Pons (tissue), 1 donor: ENCODE results near the gene MTERF4.

Source experiments
- DNase-seq: peaks from one replicate; pipeline ENCODE4 v3.0.0-alpha.2; 2016; ENCODE audit warnings: low spot score

MTERF4 gene

DNA sequence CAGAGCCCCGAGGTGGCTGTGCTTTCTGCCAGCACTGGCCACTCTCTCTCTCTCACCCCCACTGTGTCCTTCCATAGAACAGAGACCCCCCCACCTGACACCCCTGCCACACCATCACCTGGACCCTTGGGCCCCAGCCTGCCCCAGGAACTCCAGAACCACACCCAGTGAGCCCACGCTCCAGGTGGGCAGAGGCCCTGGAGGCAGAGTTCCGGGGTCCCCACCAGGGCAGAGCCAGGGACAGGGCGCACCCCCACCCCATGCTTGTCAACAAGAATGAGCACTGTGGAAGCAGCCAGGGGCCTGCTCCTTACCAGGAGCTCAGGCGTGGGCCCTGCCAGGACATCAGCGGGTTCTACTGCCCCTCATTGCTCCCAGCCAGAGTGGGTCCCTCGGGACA, 32.6 kb upstream of the MTERF4 start:
- no peak for DNase-seq

DNA sequence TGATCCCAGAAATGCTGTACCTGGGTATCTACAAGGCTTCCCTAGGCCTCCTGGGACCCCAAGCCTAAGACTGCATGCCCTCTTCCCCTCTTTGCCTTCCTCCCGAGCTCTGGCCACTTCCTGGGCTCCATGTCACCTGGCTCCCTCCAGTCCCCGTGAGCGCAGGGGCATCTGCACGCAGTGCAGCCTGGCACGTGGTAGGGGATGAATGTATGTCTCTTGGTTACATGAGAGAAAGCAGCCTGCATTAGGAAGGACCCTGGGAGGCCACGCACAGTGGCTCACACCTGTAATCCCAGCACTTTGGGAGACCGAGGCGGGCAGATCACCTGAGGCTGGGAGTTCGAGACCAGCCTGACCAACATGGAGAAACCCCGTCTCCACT, 31.3 kb upstream of the MTERF4 start:
- DNase-seq = no peak

DNA sequence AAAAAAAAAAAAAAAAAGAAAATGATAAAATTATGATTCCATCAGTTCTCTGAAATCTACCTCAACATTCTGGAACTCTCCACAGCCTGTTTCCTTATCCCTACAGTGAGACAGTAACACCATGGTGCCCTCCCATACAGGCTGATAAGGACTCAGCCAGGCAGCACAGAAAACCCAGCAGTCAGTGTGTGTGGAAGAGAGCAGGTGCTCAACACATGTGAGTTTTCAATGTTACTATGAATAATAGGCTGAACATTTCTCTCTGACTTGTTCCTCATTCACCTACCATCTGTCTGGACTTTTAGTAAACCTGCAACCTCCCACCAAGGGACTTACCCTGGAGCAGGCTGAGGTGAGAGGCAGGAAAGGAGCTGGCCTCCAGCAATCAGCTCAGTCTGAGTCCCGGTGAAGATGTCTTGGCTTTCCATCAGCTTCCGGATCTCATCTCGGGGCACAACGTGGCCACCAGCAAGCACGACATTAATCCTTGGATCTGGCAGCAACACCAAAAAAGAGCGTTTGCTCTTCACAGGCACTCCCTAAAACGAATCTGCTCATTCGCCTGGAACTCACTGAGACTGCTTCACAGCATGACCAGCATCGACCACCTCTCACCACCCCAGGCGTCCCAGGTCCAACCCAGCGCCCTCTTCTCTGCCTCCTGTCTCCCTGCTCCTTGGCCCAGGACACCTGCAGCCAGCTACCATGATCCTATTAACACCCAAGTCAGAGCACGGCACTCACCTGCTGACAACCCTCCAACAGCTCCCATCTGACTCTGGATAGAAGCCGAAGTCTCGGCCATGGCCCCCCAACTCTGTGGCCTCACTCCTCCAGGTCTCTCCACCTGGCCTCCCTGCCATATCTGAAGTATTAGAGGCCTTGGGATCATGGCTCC, 30.7 kb upstream of the MTERF4 start:
- no peak for DNase-seq

DNA sequence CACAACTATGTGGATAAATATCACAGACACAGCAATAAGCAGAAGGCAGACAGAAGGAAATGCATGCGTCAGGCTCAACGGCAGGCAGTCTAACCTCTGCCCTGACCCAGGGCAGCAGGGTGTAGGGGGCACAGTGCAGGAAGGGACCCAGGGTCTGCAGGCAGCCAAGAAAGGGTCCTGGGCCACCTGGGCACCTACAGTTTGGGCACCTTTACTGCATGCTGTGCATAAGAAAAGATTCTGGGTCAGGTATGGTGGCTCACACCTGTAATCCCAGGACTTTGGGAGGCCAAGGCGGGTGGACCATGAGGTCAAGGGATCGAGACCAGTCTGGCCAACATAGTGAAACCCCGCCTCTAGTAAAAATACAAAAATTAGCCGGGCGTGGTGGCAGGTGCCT, 29.4 kb upstream of the MTERF4 start:
- no peak for DNase-seq

DNA sequence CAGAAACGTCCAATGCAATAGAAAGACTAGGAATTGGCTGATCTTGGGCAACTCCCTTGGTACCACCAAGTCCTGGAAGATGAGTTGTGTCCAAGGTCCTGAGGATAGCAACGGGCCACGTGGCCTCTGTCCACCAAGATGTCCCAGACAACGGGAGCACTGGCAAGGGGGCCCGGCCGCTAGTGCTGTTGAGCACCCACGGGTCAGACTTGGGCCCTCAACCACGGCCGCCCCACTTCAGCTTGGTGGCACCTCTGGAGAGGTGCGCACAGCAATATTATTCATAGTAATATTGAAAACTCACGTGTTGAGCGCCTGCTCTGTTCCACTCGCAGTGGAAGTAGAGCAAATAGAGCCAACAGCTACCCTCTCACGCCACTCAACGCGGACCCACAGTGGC, 28.2 kb upstream of the MTERF4 start:
- no peak for DNase-seq

DNA sequence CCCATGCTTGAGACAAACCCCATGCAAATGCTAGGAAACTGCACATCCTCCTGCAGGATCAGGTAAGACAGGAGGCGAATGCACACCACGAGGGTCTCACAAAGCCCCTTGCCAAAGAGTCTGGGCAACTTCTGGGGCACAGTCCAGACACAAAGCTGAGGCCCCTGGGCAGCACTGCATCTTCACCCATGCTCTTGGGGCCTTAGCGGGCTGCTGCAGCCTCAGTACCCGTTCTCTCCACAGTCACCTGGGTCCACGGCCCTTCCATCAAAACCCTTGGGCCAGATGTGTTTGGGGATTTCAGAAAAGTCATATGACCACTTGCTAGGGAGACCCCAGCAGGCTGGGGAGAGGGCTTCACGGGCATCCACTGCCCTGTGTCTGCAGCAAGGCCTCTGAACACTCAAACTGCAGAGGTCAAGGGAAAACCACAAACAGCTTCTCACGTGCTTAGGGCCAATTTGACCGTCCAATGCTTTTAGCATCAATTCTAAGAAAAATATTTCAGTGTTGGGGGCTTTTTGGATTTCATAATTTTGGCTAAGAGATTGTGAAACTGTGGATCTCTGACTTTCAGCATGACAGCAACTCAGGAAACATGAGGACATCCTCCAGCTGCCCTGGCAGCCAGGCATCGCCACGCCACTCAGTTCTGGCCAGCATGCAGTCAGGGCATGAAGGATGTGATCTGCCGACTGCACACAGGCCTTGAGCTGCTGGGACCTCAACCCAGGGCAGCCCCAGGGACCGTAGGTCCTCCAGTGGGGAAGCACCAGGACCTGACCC, 27.2 kb upstream of the MTERF4 start:
- DNase-seq = no peak

DNA sequence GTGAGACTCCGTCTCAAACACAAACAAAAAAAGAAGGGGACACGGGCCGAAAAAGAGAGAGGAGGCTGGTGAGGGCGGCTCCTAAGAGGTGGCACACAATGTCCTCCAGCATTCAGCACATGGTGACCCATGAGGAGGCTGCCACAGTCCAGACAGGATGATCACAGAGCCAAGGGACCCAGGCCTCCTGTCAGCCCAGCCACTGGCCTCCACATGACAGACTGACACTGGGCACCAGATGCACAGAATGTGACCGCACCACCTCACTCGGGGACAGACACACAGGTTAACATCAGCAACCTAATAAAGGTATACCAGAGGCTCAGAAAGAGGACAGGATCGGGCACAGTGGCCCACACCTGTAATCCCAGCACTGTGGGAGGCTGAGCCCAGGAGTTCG, 26.2 kb upstream of the MTERF4 start:
- DNase-seq = no peak

DNA sequence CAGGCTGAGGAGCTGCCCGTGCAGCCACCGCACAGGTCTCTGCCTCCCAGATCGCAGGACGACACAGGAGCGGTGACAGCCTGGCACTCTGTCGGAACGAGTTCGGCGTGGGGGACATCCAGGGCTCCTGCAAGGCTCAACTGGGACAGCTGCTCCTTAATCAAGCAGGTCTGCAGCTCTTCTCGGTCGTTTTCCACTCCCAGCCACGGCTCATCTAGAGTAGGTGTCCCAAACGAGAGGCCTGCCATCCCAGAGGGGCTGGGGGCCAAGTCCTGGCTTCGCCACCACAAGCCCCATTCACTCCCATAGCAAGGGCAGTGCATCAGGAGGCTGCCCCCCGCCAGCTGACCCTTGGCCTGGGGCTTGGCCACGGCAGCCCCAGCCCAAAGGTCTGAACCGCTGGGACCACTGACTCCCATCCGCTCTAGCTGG, 24.7 kb upstream of the MTERF4 start:
- no peak for DNase-seq

DNA sequence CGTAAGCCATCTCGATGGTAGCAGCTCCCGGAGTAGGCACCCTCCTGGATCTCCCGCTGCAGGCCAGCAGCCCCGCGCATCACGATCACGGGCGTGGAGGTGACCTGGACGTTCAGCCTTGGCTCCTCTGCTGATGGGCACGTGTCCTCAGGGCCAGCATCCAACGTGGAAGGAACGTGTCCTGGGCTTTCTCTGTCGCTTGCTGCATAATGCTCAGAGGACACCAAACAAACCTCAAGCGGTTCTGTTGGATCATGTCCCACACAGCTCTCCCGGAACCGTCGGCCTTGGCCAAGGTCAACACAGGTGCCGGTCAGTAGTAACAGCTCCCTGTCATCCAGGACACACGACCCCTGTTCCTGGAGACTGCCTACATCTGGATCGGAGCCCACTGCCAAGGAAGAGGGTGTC, 24.1 kb upstream of the MTERF4 start:
- DNase-seq = no peak

DNA sequence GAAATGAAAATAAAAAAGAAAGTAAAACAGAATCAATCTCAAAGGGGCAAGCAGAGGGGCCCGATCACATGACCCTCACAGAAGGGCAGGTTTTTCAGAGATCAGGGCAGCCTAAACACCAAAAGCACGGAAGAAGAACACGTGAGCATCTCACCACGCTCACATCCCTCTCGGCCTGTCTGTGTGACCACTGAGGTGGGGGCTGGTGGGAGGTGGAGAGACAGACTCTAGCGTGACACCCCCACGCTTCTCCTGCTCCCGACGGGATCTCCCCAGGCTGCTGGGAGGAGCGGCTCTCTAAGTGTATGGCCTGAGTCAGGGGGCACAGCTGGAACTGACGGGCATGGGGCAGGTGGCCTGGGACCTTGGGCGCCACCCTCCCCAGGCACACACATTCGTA, 23.5 kb upstream of the MTERF4 start:
- DNase-seq = no peak

DNA sequence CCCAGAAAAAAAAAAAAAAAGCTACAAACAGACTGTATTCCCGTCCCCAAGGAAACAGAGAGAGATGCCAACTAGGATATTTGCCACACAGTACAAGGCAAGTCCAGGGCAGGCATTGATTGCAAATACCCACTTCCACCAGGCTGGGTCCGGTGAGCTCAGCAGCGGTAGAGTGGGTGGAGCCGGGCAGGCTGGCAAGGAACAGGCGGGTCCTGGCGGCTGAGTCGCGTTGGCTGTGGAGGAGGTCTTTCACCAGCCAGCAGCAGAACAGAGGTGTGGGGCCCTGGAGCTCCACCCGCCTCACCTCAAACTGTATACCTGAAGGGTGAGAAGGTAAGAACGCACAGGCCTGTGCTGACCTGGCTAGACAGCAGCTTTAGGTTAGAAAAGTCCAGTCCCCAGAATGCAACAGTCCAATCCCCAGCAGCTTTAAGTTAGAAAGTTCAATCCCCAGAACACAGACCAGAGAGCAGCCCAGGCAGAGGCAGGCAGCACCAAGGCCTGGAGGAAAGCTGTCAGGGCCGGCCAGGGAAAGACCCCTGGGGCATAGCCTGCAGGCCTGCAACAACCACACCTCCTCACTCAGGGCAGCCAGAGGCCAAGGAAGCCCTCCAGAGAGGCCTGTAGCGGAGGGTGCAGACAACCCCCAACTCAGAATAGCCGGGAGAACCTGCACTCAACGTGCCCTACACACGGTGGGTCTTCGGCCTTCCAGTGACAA, 21.9 kb upstream of the MTERF4 start:
- DNase-seq = no peak

DNA sequence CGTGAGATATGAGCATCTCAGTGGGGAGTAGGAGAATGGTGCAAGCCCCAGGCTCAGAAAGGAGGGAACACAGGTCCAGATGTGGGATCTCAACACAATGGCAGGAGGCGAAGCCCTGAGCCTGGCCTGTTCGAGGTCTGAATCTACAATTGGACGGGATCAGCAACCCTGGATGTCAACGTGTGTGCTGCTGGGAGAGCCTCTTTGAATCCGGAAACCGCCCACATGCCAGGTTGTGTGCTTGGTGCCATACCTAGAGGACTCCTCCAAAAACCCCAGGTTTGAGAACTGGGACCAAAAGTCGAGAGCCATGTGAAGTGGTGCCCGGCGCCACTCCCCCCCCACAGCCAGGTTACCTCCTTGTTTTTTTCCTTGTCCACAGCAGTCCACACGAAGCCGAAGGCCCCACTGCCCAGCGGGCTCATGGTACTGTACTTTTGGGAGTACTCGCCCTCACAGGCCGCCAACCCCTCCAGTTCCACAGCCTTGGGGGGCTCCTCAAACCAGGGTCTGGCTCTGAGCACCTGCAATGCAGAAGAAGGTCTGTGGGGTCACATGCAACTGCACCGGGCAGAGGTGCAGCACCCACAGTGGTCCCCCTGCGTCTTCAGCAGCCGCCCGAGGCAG, 20.4 kb upstream of the MTERF4 start:
- no peak for DNase-seq

DNA sequence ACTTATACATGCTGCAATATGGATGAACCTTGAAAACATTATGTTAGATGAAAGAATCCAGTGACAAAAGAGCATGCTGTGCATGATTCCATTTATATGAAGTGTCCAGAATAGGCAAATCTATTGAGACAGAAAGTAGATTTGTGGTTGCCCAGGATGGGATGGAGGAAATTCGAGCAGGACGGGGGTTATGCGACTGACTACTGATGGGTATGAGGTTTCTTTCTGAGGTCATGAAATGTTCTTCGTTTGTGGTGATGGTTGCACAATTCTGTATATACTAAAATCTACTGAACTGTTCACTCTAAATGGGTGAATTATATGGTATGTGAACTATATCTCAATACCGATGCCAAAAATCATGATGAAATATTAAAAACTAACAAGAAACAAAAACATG, 18.9 kb upstream of the MTERF4 start:
- DNase-seq = no peak

DNA sequence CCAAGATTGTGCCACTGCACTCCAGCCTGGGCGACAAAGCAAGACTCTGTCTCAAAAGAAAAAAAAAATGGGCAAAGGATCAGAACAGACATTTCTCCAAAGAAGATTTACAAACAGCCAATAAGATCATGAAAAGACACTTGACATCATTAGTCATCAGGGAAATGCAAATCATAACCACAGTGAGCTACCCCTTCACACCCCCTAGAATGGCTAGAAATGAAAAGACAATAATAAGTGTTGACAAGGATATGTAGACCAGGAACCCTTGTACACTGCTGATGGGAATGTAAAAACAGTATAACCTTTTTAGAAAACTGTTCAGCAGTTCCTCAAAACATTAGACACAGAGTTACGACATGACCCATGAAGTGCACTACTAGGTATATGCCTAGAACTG, 18.4 kb upstream of the MTERF4 start:
- DNase-seq = no peak

DNA sequence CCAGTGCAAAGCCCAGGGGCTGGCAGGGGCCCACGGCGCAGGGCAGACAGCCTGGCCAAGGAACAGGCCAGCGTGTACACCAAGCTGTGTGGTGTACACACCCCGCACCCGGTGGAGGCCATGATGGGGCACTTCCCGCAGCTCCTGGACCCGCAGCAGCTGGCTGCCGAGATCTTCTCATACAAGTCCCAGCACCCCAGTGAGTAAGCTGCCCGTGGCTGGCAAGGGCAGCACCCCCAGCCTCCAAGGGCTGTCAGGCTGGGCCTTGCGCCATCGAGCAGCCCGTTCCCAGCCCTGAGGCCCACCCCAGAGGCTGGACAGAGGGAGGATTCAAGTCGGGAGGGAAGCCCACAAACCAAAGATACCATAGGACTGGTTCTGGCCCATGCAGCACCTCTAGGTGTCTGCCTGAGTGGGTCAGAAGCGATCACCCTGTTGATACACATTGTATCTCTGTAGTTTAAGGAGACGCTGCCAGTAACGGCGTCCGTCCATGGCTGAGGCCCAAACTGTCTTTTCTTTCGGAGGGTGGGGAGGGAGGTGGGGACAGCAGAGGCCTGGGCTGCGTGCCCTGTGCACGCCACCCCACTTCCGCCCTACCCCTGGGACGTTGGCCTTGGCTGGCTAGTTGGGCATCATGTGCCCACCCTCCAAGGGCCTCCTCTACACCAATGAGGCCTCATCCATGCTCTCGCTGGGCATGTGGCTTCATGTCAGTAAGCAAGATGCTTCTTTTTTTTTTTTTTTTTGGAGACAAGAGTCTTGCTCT, 16.8 kb upstream of the MTERF4 start:
- DNase-seq = no peak

DNA sequence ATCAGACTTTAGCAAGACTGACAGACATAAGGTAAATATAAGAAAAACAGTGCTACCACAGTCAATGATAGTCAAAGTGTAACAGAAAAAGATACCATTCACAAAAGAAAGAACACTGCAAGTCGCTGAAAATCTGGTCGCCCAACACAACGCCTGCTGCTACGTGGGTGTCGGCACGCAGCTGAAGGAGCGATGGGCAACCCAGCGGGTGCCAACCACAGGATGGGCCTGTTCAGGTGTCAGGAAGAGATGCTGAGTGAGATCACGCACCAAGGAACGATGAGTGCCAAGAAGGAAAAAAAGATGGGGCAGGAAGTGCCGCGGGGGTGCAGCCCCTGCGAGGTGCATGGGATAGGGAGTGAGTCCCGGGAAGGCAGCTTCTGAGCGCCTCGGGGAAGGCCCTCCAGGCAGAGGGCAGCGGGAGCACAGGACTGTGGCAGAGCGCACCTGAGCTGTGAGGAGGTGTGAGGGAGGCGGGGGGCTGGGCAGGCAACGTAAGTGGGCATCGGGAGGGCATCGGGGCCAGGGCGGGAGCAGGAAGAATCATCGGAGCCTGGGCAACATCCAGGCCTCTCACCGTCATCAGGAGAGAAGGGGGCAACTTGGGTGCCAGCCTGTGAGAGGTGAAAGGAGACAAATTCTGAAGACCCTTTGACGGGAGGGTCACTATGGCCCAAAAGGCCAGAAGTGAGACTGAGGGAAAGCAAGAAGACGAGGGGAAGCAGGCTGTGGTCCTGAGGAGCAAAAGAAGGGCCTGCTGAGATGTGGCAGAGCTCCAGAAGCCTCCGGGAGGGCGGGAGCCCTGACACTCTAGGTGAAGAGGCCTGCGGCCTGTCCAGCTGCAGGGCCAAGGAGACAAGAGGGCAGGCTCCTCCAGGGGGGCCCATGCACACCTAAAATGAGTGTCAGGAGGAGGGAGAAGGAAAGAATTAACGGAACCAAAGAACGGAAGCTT, 14.8 kb upstream of the MTERF4 start:
- no peak for DNase-seq

DNA sequence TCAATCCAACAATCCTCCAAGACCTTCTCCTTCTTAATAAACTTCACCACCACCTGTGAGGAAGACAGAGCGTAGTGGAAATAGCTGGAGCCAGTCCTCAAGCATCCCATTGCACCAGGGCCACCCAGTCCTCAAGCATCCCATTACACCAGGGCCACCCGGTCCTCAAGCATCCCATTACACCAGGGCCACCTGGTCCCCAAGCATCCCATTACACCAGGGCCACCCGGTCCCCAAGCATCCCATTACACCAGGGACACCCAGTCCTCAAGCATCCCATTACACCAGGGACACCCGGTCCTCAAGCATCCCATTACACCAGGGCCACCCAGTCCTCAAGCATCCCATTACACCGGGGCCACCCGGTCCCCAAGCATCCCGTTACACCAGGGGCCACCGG, 13.3 kb upstream of the MTERF4 start:
- DNase-seq = no peak

DNA sequence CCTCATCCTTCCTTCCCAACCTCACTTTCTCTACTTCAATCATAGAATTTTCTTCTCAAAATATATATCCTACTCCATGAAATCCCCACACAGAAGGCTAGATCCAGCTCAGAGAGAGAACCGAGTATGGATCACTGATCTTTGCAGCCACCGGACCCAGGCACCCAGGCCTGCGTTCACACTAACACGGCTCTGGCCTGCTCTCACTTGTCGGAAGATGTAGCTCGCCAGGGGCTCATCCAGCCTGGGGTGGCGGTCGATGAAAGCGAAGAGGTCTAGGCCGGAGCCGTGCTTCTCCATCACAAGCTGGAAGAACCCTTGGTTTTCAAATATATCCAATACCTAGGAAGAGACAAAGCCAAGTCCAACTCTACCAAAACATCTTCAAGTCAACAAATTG, 12.7 kb upstream of the MTERF4 start:
- DNase-seq = no peak

DNA sequence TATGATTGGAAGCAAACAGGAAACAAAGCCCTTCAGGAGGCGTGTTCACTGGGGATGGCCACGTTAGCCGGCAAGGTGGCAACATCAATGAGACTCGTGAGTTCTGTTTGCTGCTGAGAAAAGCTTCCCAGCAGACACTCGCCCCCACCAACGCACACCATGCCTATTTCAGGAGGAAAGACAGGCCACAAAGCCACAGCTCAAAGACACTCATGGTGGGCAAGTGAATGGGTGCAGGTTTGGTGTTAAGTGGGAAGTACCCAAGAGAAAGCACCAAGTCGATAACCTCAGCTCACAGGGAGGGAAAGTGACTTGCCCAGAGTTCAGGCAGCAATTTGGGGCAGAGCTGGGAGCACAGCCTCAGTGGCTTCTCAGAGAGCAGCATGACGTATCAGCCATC, 10.5 kb upstream of the MTERF4 start:
- DNase-seq = no peak

DNA sequence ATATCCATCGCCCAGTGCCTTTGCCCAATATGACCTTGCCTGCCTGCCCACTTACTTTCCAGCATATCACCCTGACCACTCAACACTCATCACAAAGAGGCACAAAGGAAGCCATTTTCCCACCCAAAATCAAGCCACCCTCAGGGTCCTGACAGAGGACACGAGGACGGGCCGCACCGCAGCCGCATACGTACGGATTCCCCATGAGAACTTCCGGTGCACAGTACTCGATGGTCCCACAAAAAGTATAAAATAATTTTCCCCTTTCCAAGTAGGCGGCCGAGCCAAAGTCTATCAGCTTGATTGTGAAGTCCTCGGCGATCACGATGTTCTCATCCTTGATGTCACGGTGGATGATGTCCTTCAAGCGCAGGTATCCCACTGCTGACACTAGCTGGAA, 10.0 kb upstream of the MTERF4 start:
- DNase-seq = no peak
